Endothelial cell of umbilical vein (primary cell): ENCODE measurements around the gene SMIM11. TPM values are rescaled to one million over a fixed set of nuclear protein-coding genes. Genes with fewer than 3 reads are reported as not detected.
"Not testable (repeated sequence)": the region's sequence is repeated elsewhere in the genome, so short reads cannot be mapped to it uniquely, and the experiment has no call there.

ENCODE experiments used
- BruUV-seq: library from RNA; stranded (reverse); fragments of 400-500 nt; replicated peaks from 2 replicates; lab custom pipeline; 2021; lab: Mats Ljungman, UMichigan
- CTCF ChIA-PET: fragments of 300-600, 350-600 bp; sonication (Branson Sonifier 250); formaldehyde crosslinking; loops from one replicate; lab custom pipeline; 2021; ENCODE audit warnings: antibody characterized with exemption, inconsistent platforms; lab: Charles Lee
- POLR2A ChIA-PET: fragments of 300-600, 350-600 bp; sonication (Branson Sonifier 250); formaldehyde crosslinking; loops from one replicate; lab custom pipeline; 2021; ENCODE audit warnings: antibody characterized with exemption, inconsistent platforms; lab: Charles Lee
- DNase-seq: peaks from one replicate; pipeline ENCODE4 v3.0.0-alpha.2; 2011; ENCODE audit warnings: low read depth, low spot score
- FAIRE-seq: peaks from 2 replicates; lab custom pipeline; 2011; peaks lifted over from hg19 to GRCh38; lab: Jason Lieb, UNC
- H2AFZ ChIP-seq: 2 replicates; pipeline ENCODE4 v1.6.0; 2012; ENCODE audit warnings: low read depth, low read length, control low read depth, inconsistent platforms
- H3K27ac ChIP-seq: 2 replicates; pipeline ENCODE4 v1.5.1; 2011; ENCODE audit warnings: low read depth, mild to moderate bottlenecking, control low read depth, low read length, moderate library complexity; ENCODE audit not compliant: insufficient read depth
- H3K27me3 ChIP-seq, 2 experiments: 2 replicates each; pipeline versions ENCODE4 v1.6.0 to v1.6.1; 2011; ENCODE audit warnings: low read length in 2 of 2, mixed read lengths in 1 of 2; ENCODE audit not compliant: control insufficient read depth in 2 of 2, insufficient read depth in 2 of 2
- H3K36me3 ChIP-seq, 2 experiments: 2 replicates in 1 of 2; 3 replicates in 1 of 2; pipeline ENCODE4 v1.5.1; 2011; ENCODE audit warnings: low read length in 2 of 2, mild to moderate bottlenecking in 1 of 2, moderate library complexity in 1 of 2; ENCODE audit not compliant: control insufficient read depth in 2 of 2, insufficient read depth in 2 of 2; ENCODE audit errors: extremely low read depth in 1 of 2
- H3K4me1 ChIP-seq: 3 replicates; pipeline ENCODE4 v1.5.1; 2011; ENCODE audit warnings: mild to moderate bottlenecking, low read length; ENCODE audit not compliant: control insufficient read depth, insufficient read depth; ENCODE audit errors: extremely low read depth
- H3K4me2 ChIP-seq: 2 replicates; pipeline ENCODE4 v1.6.1; 2011; ENCODE audit warnings: low read length, control low read depth, mixed read lengths; ENCODE audit not compliant: insufficient read depth
- H3K4me3 ChIP-seq, 3 experiments: fragments of 200-600 bp in 1 of 3; sonication (generic), shearing (Covaris generic) in 1 of 3; replicated peaks in 1 of 3; 2 replicates each; pipeline ENCODE4 v1.5.1; 2011 to 2016; ENCODE audit warnings: control low read depth in 3 of 3, low read length in 3 of 3, mild to moderate bottlenecking in 2 of 3, inconsistent platforms in 1 of 3, low read depth in 1 of 3, moderate library complexity in 1 of 3; ENCODE audit not compliant: insufficient read depth in 1 of 3
- H3K79me2 ChIP-seq: 2 replicates; pipeline ENCODE4 v1.6.0; 2012; ENCODE audit warnings: low read length, inconsistent platforms; ENCODE audit not compliant: control insufficient read depth, insufficient read depth
- H3K9ac ChIP-seq: replicated peaks from 2 replicates; pipeline ENCODE3; 2011; ENCODE audit warnings: low read length, control low read depth; ENCODE audit not compliant: insufficient read depth; ENCODE audit errors: extremely low read depth
- H3K9me1 ChIP-seq: replicated peaks from 3 replicates; pipeline ENCODE4 v1.6.0; 2011; ENCODE audit warnings: mild to moderate bottlenecking, low read length; ENCODE audit not compliant: control insufficient read depth, insufficient read depth; ENCODE audit errors: extremely low read depth
- H3K9me3 ChIP-seq: replicated peaks from 2 replicates; pipeline ENCODE4 v1.5.1; 2012; ENCODE audit warnings: low read length, inconsistent platforms; ENCODE audit not compliant: control insufficient read depth, insufficient read depth
- H4K20me1 ChIP-seq: replicated peaks from 2 replicates; pipeline ENCODE3; 2011; ENCODE audit warnings: mild to moderate bottlenecking, low read length; ENCODE audit not compliant: control insufficient read depth, insufficient read depth; ENCODE audit errors: extremely low read depth
- dilution Hi-C: fragments of 300-500 bp; cut with MboI; formaldehyde crosslinking; loops from one replicate; pipeline ENCODE4 v1.15.0; 2019; ENCODE audit warnings: low sequenced_read_pairs; ENCODE audit not compliant: extremely low pct_ligation_motif_present
- intact Hi-C: fragments of 100-400 bp; cut with micrococcal nuclease; formaldehyde crosslinking; loops from one replicate; pipeline ENCODE4 v1.10.0; 2022
- polyA plus RNA-seq, 4 experiments: library from polyadenylated mRNA; depleted of rRNA in 3 of 4; stranded (reverse) in 3 of 4; unstranded in 1 of 4; fragments of >200 nt; gene quantifications; 2 replicates each; pipeline versions ENCODE4 v1.2.1 to v1.2.3, GENCODE V29; 2011 to 2012; ENCODE audit warnings: missing spikeins in 1 of 4
- total RNA-seq: library from RNA; stranded (reverse); gene quantifications from 2 replicates; pipeline ENCODE4 v1.2.3, GENCODE V29; 2021

Gene SMIM11
- total and polyA plus RNA-seq, 2 donors (not counting 3 experiments of a cell fraction or from before 2014, with no cell fraction given), result 1.4 to 1.5 TPM

DNA sequence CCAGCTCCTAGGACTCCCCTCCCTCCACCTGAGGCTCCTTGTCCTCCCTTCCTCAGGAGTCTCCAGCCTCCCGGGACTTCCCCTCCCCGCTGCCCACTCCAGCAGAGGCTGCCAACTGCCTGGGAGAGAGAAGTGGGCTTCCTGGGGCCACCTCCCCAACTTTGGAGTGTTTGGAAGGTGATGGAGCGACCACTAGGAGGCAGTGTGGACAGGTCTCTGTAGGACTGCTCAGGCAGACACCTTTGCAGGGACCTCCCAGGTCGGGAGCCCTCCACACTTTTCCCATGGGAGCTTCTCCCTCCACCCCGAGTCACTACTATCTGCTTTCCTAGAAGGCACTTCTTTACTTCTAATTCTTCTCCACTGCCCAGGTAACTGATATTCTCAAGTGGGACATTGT lies 29.4 kb downstream of the SMIM11 start:
- DNase-seq, H3K9me1 ChIP-seq, H3K4me2 ChIP-seq, H3K27ac ChIP-seq, intact Hi-C loops, H2AFZ ChIP-seq, H3K36me3 ChIP-seq, H4K20me1 ChIP-seq, POLR2A ChIA-PET, FAIRE-seq, H3K9ac ChIP-seq, BruUV-seq, H3K4me3 ChIP-seq, H3K4me1 ChIP-seq, dilution Hi-C loops, H3K79me2 ChIP-seq, CTCF ChIA-PET, H3K27me3 ChIP-seq, H3K9me3 ChIP-seq: not testable (repeated sequence)

DNA sequence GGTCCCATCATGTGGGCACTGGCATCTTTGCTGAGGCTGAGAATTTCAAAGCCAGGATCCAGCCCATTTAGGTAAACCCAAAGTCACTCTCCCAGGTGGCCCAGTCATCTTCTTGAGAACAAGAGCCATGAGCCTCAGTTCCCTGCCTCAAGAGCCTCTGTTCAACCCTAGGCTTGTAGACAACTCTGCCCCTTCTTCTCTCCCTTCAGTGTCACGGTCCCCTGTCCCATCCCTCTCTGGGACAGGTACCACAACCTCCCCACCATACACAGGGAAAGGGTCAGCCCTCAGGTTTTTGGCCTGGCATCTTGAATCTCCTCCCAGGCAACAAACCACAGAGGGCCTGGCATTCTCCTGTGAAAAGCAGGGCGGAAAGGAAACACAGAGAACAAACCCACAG lies 30.4 kb downstream of the SMIM11 start:
- H3K4me1 ChIP-seq, H3K79me2 ChIP-seq, H3K9me1 ChIP-seq, CTCF ChIA-PET, H3K9me3 ChIP-seq, H3K27me3 ChIP-seq, H3K4me3 ChIP-seq, BruUV-seq, intact Hi-C loops, dilution Hi-C loops, H3K36me3 ChIP-seq, H3K9ac ChIP-seq, H2AFZ ChIP-seq, H3K27ac ChIP-seq, FAIRE-seq, H3K4me2 ChIP-seq, DNase-seq, H4K20me1 ChIP-seq, POLR2A ChIA-PET: not testable (repeated sequence)

DNA sequence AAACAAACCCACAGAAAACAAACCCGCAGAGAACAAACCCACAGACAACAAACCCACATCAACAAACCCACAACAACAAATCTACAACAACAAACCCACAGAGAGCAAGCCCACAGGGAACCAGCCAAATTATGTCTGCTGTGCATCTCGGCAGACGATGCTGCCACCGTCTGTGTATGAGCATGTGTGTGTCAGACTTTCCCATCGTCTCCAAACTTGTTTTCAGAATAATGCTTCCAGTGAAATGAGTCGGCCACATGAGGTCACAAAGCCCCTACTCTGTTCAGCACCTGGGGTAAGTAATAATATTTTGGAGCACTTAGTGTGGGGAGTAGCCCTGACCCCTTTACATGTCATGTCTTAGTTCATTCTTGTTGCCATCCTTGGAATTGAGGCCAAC lies 30.8 kb downstream of the SMIM11 start:
- H2AFZ ChIP-seq, result not testable (repeated sequence)

DNA sequence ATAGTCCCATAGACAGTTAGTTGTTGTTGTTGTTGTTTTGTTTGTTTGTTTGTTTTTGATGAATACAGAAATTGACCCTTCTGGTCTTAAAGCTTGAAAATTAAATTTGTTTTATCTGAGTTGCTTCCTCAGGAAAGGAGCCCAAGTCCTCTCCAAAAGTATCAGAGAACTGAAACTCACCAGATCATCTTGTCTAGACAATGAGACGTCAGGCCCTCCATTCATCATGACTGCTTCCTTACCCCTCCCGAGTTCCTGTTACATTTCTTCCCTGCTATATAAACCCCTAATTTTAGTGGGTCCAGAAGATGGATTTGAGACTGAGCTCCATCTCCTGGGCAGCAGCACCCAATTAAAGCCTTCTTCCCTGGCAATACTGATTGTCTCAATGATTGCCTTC lies 31.4 kb downstream of the SMIM11 start:
- H3K4me3 ChIP-seq, H3K27me3 ChIP-seq, H3K4me2 ChIP-seq, CTCF ChIA-PET, H3K36me3 ChIP-seq, H3K9ac ChIP-seq, POLR2A ChIA-PET, H3K27ac ChIP-seq, FAIRE-seq, H2AFZ ChIP-seq, intact Hi-C loops, H3K9me1 ChIP-seq, DNase-seq, H3K4me1 ChIP-seq, H4K20me1 ChIP-seq, H3K79me2 ChIP-seq, H3K9me3 ChIP-seq, BruUV-seq, dilution Hi-C loops: not testable (repeated sequence)

More for the DNA sequence above, 30.8 kb downstream of the SMIM11 start:
- DNase-seq, H4K20me1 ChIP-seq, CTCF ChIA-PET, H3K36me3 ChIP-seq, H3K4me2 ChIP-seq, POLR2A ChIA-PET, H3K27me3 ChIP-seq, H3K9me3 ChIP-seq, H3K27ac ChIP-seq, H3K9me1 ChIP-seq, intact Hi-C loops, H3K4me1 ChIP-seq, H3K4me3 ChIP-seq, H3K79me2 ChIP-seq, H3K9ac ChIP-seq, dilution Hi-C loops, FAIRE-seq, BruUV-seq: not testable (repeated sequence)
